ENCODE data around the gene CCDC40. TPM values are rescaled to one million over a fixed set of nuclear protein-coding genes. Genes with fewer than 3 reads are reported as not detected.
A peak's percentile ranks its signal among the peaks of the same experiment; 100 is the strongest.

Gene CCDC40
- total RNA-seq, 1 donor from 2014 or later = 4.5 TPM

DNA sequence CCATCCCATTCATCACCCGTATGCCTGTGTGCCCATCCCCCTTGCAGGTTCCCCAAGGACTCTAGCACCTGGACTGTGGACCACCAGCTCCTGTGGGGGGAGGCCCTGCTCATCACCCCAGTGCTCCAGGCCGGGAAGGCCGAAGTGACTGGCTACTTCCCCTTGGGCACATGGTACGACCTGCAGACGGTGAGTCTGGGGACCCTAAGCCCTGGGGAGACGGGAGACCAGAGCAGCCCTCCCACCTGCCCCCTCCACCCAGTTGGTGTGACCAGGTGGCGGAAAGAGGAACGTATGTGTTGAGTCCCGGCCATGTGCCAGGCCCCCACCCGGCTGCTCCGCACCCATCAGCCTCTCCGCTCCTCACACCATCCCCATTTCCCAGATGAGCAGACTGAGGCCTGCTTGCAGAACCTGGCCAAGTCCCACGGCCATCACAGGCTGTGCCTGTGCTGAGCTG is 80.5 kb downstream of the CCDC40 start:
- no peak for DNase-seq

DNA sequence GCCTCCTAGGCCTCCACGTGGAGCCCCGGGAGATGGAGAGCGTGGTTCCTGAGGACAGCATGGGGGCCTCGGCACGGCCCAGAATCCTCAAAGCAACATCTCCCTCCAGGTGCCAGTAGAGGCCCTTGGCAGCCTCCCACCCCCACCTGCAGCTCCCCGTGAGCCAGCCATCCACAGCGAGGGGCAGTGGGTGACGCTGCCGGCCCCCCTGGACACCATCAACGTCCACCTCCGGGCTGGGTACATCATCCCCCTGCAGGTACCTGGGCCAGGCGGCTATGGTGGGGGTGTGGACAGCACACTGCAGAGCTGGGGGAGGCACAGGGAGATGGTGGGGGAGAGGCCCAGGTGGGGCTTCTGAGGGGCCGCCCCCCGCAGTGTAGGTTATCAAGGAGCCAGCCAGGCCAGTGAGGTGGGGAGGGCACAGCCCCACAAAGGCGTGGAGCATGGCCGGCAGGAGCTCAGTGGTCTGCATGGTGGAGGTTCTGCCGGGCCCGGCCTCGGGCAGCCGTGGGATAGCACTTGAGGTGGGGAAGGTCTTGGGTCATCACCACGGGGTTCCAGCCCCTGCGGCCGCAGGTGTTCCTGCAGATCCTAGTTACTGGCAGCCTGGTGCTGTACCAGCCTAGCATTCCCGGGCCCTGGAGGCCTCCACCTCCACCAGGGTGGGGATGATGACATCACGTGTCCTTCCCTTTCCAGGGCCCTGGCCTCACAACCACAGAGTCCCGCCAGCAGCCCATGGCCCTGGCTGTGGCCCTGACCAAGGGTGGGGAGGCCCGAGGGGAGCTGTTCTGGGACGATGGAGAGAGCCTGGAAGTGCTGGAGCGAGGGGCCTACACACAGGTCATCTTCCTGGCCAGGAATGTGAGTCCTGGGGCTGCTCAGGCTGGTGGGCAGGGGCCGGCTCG is 81.3 kb downstream of the CCDC40 start:
- no peak for DNase-seq

DNA sequence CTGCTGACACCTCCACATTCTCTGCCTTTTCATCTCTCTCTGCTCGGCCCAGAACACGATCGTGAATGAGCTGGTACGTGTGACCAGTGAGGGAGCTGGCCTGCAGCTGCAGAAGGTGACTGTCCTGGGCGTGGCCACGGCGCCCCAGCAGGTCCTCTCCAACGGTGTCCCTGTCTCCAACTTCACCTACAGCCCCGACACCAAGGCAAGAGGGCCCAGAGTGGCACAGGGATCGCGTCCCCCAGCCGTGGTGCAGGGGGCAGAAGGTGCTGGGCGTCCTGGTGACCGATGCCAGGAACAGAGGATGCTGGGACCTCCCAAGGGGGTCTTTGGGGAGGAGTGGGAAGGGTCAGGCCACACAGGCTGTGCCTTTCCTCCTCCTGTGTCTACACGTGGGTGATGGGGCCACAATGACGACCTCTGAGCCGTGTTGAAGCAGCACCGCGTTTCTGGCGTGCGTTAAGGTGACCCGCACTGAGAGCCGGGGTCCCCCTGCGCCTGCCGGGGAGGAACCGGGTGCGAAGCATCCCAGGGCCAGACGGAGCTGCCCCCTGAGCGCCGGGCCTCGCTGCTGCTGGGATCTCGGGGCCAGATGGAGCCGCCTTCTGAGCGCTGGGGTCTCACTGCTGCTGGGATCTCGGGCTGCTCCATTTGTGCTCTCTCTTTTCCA is 82.3 kb downstream of the CCDC40 start:
- DNase-seq = no peak

DNA sequence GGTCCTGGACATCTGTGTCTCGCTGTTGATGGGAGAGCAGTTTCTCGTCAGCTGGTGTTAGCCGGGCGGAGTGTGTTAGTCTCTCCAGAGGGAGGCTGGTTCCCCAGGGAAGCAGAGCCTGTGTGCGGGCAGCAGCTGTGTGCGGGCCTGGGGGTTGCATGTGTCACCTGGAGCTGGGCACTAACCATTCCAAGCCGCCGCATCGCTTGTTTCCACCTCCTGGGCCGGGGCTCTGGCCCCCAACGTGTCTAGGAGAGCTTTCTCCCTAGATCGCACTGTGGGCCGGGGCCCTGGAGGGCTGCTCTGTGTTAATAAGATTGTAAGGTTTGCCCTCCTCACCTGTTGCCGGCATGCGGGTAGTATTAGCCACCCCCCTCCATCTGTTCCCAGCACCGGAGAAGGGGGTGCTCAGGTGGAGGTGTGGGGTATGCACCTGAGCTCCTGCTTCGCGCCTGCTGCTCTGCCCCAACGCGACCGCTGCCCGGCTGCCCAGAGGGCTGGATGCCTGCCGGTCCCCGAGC is 82.9 kb downstream of the CCDC40 start:
- DNase-seq = peak; percentile 37

DNA sequence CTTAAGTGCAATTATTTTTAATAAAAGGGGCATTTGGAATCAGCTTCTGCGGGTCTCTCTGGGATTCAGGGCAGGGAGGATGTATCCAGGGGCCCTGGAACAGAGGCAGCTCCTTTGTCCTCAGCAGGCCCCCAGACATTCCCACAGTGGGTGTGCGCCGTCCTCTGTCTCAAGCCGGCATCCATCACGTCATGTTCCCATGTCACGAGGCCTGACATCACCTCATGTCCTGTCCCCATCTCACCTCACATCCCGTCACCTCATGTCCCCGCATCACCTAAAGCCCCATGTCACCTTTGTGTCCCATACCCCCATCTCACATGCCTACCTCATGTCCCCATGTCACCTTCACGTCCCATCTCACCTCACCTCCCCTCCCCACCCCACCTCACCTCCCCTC is 83.4 kb downstream of the CCDC40 start:
- no peak for DNase-seq

DNA sequence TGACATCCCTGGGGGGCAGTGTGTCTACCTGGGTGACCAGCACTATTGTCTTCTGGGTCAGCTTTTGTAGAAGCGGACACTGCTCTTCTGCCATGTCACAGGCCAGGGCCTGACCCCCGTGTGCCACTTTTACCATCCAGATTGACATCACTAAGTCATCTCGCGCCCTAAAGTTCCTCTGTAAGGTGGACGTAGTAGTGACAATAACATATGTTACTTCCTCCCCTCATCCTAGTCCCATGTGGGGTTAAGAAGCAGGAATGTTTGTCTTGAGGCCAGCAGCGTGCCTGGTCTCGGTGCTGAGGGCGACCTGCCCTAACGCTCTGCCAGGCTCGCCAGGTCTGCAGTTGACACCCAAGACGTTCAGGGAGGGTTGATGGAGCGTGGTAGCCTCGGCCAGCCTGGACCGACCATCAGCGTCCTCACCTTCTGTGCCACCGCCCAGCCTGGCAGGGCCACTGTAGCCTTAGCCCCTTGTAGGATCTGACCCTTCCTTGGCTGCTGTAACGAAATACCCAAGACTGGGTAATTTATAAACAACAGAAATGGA is 85.7 kb downstream of the CCDC40 start:
- no peak for DNase-seq

DNA sequence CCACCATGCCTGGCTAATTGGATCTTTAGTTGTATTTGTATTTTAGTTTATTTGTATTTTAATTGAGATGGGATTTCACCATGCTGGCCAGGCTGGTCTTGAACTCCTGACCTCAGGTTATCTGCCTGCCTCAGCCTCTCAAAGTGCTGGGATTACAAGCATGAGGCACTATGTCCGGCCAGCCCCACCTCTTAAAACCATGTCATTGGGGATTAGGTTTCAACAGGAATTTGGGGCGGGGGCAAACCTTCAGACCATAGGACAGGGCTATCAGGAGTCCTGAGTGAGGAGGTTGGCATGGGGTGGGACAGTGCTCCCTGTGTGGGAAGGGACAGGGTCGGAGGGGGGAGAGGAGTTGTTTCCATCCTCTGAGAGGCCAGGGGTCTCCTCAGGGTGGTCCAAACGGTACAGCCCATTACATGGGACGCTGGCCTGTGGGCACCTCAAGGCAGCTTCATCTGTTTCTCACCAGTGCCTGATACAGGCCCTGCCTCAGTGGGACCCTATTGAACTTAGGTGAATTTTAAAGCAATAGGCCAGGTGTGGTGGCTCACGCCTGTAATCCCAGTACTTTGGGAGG is 86.6 kb downstream of the CCDC40 start:
- no peak for DNase-seq

DNA sequence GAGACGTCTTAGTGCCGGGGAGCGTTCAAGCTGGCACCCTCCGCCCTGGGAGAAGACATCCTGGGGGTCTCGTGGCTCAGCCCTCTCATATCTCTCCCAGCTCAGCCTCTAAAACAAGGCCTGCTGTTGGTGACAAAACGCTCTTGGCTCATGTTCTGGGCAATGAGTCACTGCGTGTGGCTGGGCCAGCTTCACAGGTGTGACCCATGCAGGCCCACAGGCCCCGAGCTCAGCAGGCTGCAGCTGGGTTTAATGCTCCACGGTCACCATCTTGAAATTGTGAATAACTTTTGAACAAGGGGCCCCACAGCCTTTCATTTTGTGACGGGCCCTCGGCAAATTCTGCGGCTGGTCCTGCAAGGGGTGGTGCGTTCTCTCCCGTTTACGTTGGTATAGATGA is 87.3 kb downstream of the CCDC40 start:
- DNase-seq = peak; percentile 42

DNA sequence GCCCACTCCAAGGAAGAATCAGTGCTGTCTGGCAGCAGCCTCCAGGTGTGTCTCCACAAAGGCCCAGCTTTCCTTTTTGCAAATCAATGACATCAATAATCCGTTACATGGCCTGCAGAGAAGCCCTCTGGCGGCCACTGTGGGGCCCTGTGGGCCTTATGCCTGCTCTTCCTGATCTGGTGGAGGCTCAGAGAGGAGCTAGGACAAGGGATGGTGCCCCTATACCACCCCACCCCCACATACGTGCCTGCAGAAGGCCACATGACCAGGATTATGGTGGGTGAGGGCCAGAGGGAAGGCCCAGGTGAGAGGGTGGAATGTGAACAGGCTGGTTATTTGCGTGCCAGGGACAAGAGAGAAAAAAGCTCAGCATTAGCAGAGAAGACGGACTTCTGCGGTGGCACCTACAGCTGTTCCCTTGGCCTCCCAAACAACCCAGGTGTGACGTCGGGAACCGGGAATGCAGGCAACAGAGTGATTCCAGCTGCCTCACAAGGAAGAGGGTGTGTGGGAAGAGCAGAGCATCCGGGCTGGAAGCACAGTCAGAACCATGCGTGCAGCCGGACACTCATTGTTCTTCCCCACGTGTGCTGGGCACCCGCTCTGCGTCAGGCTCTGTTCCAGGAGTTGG is 88.0 kb downstream of the CCDC40 start:
- peak; percentile 56 for DNase-seq

DNA sequence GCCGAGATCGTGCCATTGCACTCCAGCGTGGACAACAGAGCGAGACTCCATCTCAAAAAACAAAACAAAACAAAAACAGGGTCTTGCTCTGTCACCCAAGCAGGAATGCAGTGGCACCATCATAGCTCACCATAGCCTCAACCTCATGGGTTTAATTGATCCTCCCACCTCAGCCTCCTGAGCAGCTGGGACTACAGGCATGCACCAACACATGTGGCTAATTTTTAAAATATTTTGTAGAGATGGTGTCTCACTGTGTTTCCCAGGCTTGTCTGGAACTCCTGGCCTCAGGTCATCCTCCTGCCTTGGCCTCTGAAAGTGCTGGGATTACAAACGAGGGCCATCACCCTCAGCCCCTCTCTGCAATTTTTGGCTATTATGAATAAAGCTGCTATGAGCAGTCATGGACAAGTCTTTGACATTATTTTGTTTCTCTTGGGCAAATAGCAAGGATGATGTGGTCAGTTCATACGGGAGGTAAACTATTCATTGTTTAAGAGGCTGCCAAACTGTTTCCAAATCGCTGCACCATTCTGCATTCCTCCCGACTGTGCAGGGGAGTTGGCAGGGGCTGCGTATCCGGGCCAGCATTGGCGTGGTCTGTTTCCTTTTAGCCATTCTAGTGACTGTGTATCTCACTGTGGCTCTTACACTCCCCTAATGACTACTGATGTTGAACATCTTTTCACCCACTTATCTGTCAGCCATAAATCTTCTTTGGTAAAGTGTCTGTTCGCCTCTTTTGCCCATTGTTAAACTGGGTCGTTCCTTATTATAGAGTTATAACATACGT is 89.4 kb downstream of the CCDC40 start:
- DNase-seq = no peak

DNA sequence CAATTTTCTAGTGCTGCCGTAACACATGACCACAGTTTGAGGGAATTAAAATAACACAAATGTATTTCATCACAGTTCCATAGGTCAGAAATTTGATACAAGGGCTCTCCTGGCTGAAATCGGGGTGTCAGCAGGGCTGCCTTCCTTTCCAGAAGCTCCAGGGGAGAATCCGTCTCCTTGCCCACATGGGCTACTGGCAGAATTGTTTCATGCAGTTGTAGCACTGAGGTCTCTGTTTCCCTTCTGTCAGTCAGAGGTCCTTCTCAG is 89.9 kb downstream of the CCDC40 start:
- DNase-seq = no peak

DNA sequence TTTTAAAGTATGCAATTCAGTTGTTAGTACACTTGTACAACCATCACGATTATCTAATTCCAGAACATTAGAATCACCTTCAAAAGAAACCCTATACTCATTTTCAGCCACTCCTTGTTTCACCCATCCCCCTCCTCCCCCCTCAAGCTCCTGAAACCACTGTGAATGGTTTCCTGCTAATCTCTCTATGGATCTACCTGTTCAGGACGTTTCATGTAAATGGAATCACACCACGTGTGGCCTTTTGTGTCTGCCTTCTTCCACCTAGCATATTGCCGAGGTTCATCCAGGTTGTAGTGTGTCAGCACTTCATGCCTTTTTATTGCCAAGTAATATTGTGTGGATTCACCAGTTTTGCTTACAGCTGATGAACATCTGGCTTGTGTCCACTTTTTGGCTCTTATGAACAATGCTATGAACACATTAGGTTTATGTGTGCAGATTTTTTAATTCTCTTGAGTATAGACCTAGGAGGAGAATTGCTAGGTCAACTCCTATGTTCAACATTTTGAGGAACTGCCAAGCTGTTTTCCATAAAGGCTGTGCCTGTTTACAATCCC is 92.6 kb downstream of the CCDC40 start:
- DNase-seq = peak; percentile 25

DNA sequence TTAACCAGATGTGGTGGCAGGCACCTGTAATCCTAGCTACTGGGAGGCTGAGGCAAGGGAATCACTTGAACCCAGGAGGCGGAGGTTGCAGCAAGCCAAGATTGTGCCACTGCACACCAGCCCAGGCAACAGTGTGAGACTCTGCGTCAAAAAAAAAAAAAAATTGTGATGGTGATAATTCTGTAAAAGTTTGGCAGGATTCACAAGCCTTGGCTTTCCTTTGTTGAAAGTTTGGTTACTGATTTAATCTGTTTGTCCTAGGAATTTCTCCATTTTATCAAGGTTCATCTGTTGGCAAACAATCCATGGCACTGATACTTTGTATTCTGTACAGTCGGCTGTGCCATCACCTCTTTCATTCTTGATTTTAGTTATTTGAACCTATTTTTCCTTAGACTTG is 94.5 kb downstream of the CCDC40 start:
- no peak for DNase-seq

DNA sequence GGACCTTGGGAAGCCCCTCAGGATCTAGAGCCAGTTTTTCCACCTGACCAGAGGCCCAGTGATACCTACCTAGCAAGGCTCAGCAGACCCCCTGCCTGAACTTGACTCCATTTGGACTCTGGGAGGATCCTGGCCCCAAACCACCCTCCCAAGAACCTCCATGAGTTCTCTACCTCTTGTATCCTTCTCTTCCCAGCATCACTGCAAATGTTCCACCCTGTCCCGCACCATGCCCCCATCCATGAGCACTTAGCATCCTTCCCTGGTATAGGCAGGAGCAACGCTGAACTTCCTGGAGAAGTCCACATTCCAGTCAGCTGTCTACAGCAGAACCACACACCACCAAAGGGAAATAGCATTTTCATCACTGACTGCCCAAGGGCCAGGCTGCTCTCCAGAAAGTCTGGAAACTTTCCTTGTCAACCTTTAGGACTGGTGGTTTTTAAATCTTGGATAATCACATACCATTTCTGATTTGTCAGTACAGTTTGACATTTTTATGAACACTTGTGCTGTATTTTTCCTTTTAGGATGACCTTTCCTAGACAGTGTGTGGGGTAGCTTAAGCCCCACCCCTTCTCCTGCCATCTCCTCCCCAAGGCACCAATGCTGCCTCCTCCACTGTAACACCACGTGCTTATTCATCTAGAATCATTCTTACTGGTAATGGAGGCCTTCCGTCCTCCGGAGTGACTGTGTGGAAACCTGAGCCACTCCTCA is 96.6 kb downstream of the CCDC40 start:
- no peak for DNase-seq

DNA sequence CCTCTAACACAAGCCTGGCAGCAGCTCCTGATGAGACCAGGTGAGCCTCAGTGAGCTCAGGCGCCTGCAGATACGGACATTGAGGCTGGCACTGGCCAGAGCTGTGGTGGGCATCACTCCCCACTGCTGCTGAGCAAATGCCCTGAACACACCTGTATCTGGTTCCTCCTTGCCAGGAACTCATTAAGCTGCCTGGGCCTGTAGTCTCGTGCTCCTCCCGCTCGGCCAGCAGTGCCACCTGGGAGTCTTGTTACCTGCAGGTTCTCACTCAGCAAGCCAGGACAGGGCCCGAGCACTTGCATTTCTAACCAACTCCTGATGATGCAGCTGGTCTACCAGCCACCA is 97.2 kb downstream of the CCDC40 start:
- DNase-seq = no peak

DNA sequence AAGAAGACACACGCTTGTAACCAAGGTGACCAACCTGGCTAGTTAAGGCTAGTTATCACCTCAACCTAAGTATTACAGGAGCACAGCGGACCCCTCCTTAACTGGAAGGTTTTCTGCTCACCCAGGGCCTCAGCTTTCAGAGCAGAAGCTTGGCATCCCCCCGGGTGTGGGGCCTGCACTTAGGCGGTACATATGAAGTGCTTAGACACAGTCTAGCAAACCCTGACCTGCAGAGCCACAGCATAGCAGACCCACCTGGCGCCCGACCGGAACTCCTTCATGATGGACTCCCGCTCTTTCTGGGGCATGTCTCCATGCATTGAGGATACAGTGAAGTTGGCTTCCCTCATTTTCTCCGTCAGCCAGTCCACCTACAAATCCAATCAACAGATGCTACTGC is 100.7 kb downstream of the CCDC40 start:
- DNase-seq = no peak

DNA sequence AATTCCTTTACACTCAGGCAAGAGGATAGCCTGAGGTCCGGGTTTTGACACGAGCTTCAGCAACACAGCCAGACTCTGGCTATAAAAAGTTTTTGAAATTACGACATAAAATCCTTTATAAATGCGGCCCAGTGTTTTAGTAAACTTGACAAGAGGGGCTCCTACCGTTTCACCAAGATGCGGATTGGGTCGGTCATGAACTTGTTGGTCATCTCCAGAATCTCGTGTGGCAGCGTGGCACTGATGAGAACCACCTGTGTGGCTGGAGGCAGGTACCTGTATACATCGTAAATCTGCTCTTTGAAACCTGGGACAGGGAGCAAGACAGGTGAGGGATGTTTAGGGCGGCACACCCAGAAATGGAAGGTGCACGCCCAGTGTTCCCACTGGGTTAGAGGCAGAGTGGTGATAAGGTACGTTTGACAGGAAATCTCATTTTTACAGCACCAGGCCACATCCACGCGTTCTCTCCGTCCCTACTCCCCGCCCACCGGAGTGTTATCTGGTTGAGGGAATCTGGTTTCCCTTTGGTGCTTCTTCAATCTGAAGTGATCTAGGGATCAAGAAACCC is 102.5 kb downstream of the CCDC40 start:
- no peak for DNase-seq

DNA sequence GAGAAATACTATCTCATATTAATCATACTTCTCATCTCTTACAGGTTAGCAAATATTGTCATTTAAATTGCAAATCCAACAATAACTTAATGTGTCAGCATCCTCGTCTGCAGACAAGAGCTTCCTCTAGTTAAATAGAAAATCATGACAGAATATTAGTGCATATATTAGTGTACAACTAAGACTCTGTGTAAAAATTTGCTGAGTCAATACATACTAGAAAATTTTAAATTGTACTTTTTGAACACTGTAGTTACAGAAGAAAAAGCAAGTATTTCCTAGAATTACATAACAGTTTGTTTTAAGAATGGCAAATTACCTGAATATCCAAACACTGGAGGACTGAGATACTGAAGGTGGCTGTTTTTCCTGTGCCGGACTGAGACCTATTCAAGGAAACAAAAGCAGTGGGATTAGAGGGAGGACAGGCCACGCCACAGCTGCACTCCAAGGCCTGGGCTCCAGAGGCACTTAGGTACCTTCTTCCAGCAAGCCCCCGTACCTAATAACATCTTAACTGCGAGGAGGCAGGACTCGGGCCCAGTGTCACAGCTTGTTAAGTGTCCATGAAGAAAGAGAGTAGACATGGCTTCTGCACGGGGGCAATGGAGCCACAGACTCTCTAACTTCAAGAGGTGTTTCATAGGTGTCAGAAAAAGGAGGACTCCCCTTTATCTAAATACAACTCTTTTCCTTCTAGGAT is 105.2 kb downstream of the CCDC40 start:
- no peak for DNase-seq

DNA sequence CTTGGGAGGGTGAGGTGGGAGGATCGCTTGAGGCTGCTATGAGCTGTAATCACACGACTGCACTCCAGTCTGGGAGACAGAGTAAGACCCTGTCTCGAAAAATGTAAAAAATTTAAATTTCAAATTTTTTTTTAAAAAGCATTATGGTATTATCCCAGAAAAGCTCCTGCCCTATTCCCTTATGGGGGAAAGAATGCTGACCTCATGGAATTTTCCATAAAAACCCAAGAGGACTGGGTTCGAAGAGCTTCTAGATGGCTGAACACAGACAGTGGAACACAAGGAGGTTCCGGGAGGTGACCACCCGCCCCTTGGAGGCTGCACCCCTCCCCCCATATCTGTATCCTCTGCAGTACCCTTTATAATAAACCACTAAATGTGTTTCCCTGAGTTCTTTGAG is 106.5 kb downstream of the CCDC40 start:
- DNase-seq = no peak

All from tongue (tissue), 2 donors.